ENCODE measurements around the gene PTPN9.
A peak's percentile ranks its signal among the peaks of the same experiment; 100 is the strongest.

GRCh38 chr15:75452364-75452864 is 126.7 kb downstream of the PTPN9 start:
- TF ChIP-seq POLR2A (IDR thresholded peaks at IDR 0.05; ENCODE audit: low read depth, low read length) (peak; percentile 52), POLR2AphosphoS5 (IDR thresholded peaks at IDR 0.05; ENCODE audit: low read depth, low read length) (peak; percentile 58; the same call in 1 of the 2 replicates), TAF1 (IDR thresholded peaks at IDR 0.05; ENCODE audit: borderline replicate concordance, low read depth, low read length) (peak; percentile 27; the same call in 1 of the 2 replicates)
